Sigmoid colon (tissue), 4 donors: ENCODE data around the gene ELMO1.

ENCODE experiments used
- POLR2A ChIP-seq, 2 donors: fragments of 450-650 bp; IDR thresholded peaks; one replicate each; pipeline ENCODE4 v1.6.1; 2016; ENCODE audit warnings: antibody characterized with exemption in 2 of 2, mild to moderate bottlenecking in 2 of 2, moderate library complexity in 2 of 2
- POLR2AphosphoS5 ChIP-seq, 4 donors: sonication (generic); formaldehyde crosslinking; IDR thresholded peaks; one replicate each; pipeline ENCODE4 v1.6.1; 2017; ENCODE audit warnings: antibody characterized with exemption in 4 of 4
- TF ChIP-seq, protein P1 (sequence below), 4 experiments: fragments of 450-650 bp in 3 of 4; fragments of 200-600 bp in 1 of 4; IDR thresholded peaks; one replicate each; pipeline ENCODE4 v1.5.1; 2016 to 2019; ENCODE audit warnings: antibody characterized with exemption in 4 of 4, mild to moderate bottlenecking in 3 of 4, moderate library complexity in 2 of 4

DNA sequence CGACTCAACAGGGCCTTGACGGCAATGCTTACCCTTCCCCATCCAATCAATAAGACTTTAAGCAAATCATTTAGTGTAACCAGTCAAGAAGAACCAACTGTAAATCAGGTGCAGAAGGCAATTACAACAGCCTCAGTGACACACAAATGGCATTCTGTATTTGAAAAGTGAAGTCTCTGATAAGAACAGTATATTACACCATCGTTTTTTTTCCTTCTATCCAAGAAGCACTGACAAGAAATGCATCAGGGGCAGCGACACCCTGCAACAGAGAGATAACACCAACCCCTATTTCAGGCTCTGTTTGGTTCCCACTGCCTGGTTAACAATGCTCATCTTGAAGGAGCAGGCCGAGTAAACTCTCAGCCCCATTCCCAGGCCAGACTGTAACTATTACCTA is 520.4 kb downstream of the ELMO1 start:
- TF ChIP-seq POLR2A (IDR thresholded peaks at IDR 0.05) (no peak), POLR2AphosphoS5 (IDR thresholded peaks at IDR 0.05) (no peak)
- TF ChIP-seq, protein P1, sequence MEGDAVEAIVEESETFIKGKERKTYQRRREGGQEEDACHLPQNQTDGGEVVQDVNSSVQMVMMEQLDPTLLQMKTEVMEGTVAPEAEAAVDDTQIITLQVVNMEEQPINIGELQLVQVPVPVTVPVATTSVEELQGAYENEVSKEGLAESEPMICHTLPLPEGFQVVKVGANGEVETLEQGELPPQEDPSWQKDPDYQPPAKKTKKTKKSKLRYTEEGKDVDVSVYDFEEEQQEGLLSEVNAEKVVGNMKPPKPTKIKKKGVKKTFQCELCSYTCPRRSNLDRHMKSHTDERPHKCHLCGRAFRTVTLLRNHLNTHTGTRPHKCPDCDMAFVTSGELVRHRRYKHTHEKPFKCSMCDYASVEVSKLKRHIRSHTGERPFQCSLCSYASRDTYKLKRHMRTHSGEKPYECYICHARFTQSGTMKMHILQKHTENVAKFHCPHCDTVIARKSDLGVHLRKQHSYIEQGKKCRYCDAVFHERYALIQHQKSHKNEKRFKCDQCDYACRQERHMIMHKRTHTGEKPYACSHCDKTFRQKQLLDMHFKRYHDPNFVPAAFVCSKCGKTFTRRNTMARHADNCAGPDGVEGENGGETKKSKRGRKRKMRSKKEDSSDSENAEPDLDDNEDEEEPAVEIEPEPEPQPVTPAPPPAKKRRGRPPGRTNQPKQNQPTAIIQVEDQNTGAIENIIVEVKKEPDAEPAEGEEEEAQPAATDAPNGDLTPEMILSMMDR (IDR thresholded peaks at IDR 0.05), result no peak
